ENCODE data around the gene NFASC.

NFASC gene

GRCh38 chr1:204930155-204930523 is 59.5 kb downstream of the NFASC start:
- no peak for DNase-seq
- Histone ChIP-seq H3K27me3 (ENCODE audit: insufficient read depth, low read length) (no peaks in the 10 kb centered on the region), H3K9me3 (ENCODE audit: insufficient read depth, low read depth, low read length) (peaks cover 2% of the 10 kb centered on the region), H4K8ac (ENCODE audit: low read depth, low read length) (no peak overlapping the region), H3K36me3 (ENCODE audit: control insufficient read depth in 1 of 2, insufficient read depth in 2 of 2, low read length in 2 of 2) (no peaks in the 10 kb centered on the region), H3K79me2 (ENCODE audit: control insufficient read depth, insufficient read depth, low read length, poor library complexity) (no peaks in the 10 kb centered on the region), H2BK120ac (ENCODE audit: insufficient read depth, low read length, poor library complexity) (no peak overlapping the region), H3K23ac (ENCODE audit: low read length) (no peak overlapping the region), H2AK5ac (ENCODE audit: low read length) (no peak overlapping the region), H3K4me1 (ENCODE audit: control insufficient read depth in 1 of 2, insufficient read depth in 2 of 2, low read length in 2 of 2) (no peaks in the 10 kb centered on the region), H3K18ac (ENCODE audit: low read length) (no peak overlapping the region), H3K79me1 (ENCODE audit: low read length) (no peaks in the 10 kb centered on the region), H3K4ac (ENCODE audit: low read depth, low read length) (no peak overlapping the region), H3K4me2 (ENCODE audit: low read length) (no peak overlapping the region), H3K27ac (ENCODE audit: low read depth, low read length) (no peak overlapping the region), H4K91ac (ENCODE audit: low read depth, low read length) (no peak overlapping the region), H3K14ac (ENCODE audit: low read length) (no peak overlapping the region), H4K12ac (ENCODE audit: low read depth, low read length) (no peak overlapping the region), H2AFZ (ENCODE audit: insufficient read depth, low read length, poor library complexity) (no peak overlapping the region), H2BK5ac (ENCODE audit: low read depth, low read length, poor library complexity) (no peak overlapping the region), H3K9ac (ENCODE audit: low read length) (no peak overlapping the region), H3K4me3 (ENCODE audit: low read depth, low read length) (no peak overlapping the region), H2BK12ac (ENCODE audit: low read length) (no peak overlapping the region)
- no CpG with 5 or more reads among the region's 3 CpGs for WGBS (ENCODE audit: extremely low coverage, insufficient coverage, insufficient read length)

GRCh38 chr1:204931313-204931712 is 60.7 kb downstream of the NFASC start:
- Histone ChIP-seq H3K23ac (ENCODE audit: low read length) (no peak overlapping the region), H4K91ac (ENCODE audit: low read depth, low read length) (no peak overlapping the region), H3K27me3 (ENCODE audit: insufficient read depth, low read length) (no peaks in the 10 kb centered on the region), H3K79me1 (ENCODE audit: low read length) (no peaks in the 10 kb centered on the region), H3K79me2 (ENCODE audit: control insufficient read depth, insufficient read depth, low read length, poor library complexity) (no peaks in the 10 kb centered on the region), H3K18ac (ENCODE audit: low read length) (no peak overlapping the region), H3K36me3 (ENCODE audit: control insufficient read depth in 1 of 2, insufficient read depth in 2 of 2, low read length in 2 of 2) (no peaks in the 10 kb centered on the region), H3K9me3 (ENCODE audit: insufficient read depth, low read depth, low read length) (peaks cover 2% of the 10 kb centered on the region), H3K4me1 (ENCODE audit: control insufficient read depth in 1 of 2, insufficient read depth in 2 of 2, low read length in 2 of 2) (no peaks in the 10 kb centered on the region), H2AFZ (ENCODE audit: insufficient read depth, low read length, poor library complexity) (no peak overlapping the region), H4K12ac (ENCODE audit: low read depth, low read length) (no peak overlapping the region), H4K8ac (ENCODE audit: low read depth, low read length) (no peak overlapping the region), H2BK5ac (ENCODE audit: low read depth, low read length, poor library complexity) (no peak overlapping the region), H2BK120ac (ENCODE audit: insufficient read depth, low read length, poor library complexity) (no peak overlapping the region), H3K4me3 (ENCODE audit: low read depth, low read length) (no peak overlapping the region), H2AK5ac (ENCODE audit: low read length) (no peak overlapping the region), H3K9ac (ENCODE audit: low read length) (no peak overlapping the region), H3K4ac (ENCODE audit: low read depth, low read length) (no peak overlapping the region), H3K27ac (ENCODE audit: low read depth, low read length) (no peak overlapping the region), H2BK12ac (ENCODE audit: low read length) (no peak overlapping the region), H3K14ac (ENCODE audit: low read length) (no peak overlapping the region), H3K4me2 (ENCODE audit: low read length) (no peak overlapping the region)
- no peak for DNase-seq
- WGBS (ENCODE audit: extremely low coverage, insufficient coverage, insufficient read length), result no CpG with 5 or more reads among the region's 1 CpG

GRCh38 chr1:204931768-204932572 is 61.3 kb downstream of the NFASC start:
- no peaks in the 10 kb centered on the region for H3K4me1 ChIP-seq (ENCODE audit: control insufficient read depth in 1 of 2, insufficient read depth in 2 of 2, low read length in 2 of 2)
- H3K4ac ChIP-seq (ENCODE audit: low read depth, low read length), result no peak overlapping the region
- H3K23ac ChIP-seq (ENCODE audit: low read length), result no peak overlapping the region
- no peak overlapping the region for H2AK5ac ChIP-seq (ENCODE audit: low read length)
- WGBS (ENCODE audit: extremely low coverage, insufficient coverage, insufficient read length), result no CpG with 5 or more reads among the region's 7 CpGs
- H3K36me3 ChIP-seq (ENCODE audit: control insufficient read depth in 1 of 2, insufficient read depth in 2 of 2, low read length in 2 of 2), result no peaks in the 10 kb centered on the region
- no peak overlapping the region for H4K91ac ChIP-seq (ENCODE audit: low read depth, low read length)
- H3K4me3 ChIP-seq (ENCODE audit: low read depth, low read length), result no peak overlapping the region
- no peak overlapping the region for H2BK12ac ChIP-seq (ENCODE audit: low read length)
- no peak overlapping the region for H4K12ac ChIP-seq (ENCODE audit: low read depth, low read length)
- peak; percentile 66 to 89 for DNase-seq
- no peaks in the 10 kb centered on the region for H3K79me1 ChIP-seq (ENCODE audit: low read length)
- no peak overlapping the region for H4K8ac ChIP-seq (ENCODE audit: low read depth, low read length)
- no peak overlapping the region for H2BK5ac ChIP-seq (ENCODE audit: low read depth, low read length, poor library complexity)
- peaks cover 2% of the 10 kb centered on the region for H3K9me3 ChIP-seq (ENCODE audit: insufficient read depth, low read depth, low read length)
- no peaks in the 10 kb centered on the region for H3K79me2 ChIP-seq (ENCODE audit: control insufficient read depth, insufficient read depth, low read length, poor library complexity)
- H3K27me3 ChIP-seq (ENCODE audit: insufficient read depth, low read length), result no peaks in the 10 kb centered on the region
- no peak overlapping the region for H3K18ac ChIP-seq (ENCODE audit: low read length)
- H2AFZ ChIP-seq (ENCODE audit: insufficient read depth, low read length, poor library complexity), result no peak overlapping the region
- H3K27ac ChIP-seq (ENCODE audit: low read depth, low read length), result no peak overlapping the region
- no peak overlapping the region for H2BK120ac ChIP-seq (ENCODE audit: insufficient read depth, low read length, poor library complexity)
- no peak overlapping the region for H3K9ac ChIP-seq (ENCODE audit: low read length)
- no peak overlapping the region for H3K14ac ChIP-seq (ENCODE audit: low read length)
- no peak overlapping the region for H3K4me2 ChIP-seq (ENCODE audit: low read length)

- no peak for DNase-seq
- no peaks in the 10 kb centered on the region for H3K4me1 ChIP-seq (ENCODE audit: control insufficient read depth in 1 of 2, insufficient read depth in 2 of 2, low read length in 2 of 2)
- no peak overlapping the region for H3K4me2 ChIP-seq (ENCODE audit: low read length)
- no peak overlapping the region for H3K23ac ChIP-seq (ENCODE audit: low read length)
- no peak overlapping the region for H2BK5ac ChIP-seq (ENCODE audit: low read depth, low read length, poor library complexity)
- H3K27ac ChIP-seq (ENCODE audit: low read depth, low read length), result no peak overlapping the region
- no peak overlapping the region for H2BK120ac ChIP-seq (ENCODE audit: insufficient read depth, low read length, poor library complexity)
- peaks cover 2% of the 10 kb centered on the region for H3K9me3 ChIP-seq (ENCODE audit: insufficient read depth, low read depth, low read length)
- no peak overlapping the region for H3K9ac ChIP-seq (ENCODE audit: low read length)
- no peaks in the 10 kb centered on the region for H3K27me3 ChIP-seq (ENCODE audit: insufficient read depth, low read length)
- no peak overlapping the region for H4K12ac ChIP-seq (ENCODE audit: low read depth, low read length)
- no peak overlapping the region for H2AFZ ChIP-seq (ENCODE audit: insufficient read depth, low read length, poor library complexity)
- H3K36me3 ChIP-seq (ENCODE audit: control insufficient read depth in 1 of 2, insufficient read depth in 2 of 2, low read length in 2 of 2), result no peaks in the 10 kb centered on the region
- no peak overlapping the region for H3K4me3 ChIP-seq (ENCODE audit: low read depth, low read length)
- no peak overlapping the region for H4K91ac ChIP-seq (ENCODE audit: low read depth, low read length)
- no peaks in the 10 kb centered on the region for H3K79me2 ChIP-seq (ENCODE audit: control insufficient read depth, insufficient read depth, low read length, poor library complexity)
- no peak overlapping the region for H3K4ac ChIP-seq (ENCODE audit: low read depth, low read length)
- WGBS (ENCODE audit: extremely low coverage, insufficient coverage, insufficient read length), result no CpG with 5 or more reads among the region's 7 CpGs
- H4K8ac ChIP-seq (ENCODE audit: low read depth, low read length), result no peak overlapping the region
- H3K18ac ChIP-seq (ENCODE audit: low read length), result no peak overlapping the region
- H2BK12ac ChIP-seq (ENCODE audit: low read length), result no peak overlapping the region
- no peak overlapping the region for H2AK5ac ChIP-seq (ENCODE audit: low read length)
- no peak overlapping the region for H3K14ac ChIP-seq (ENCODE audit: low read length)
- no peaks in the 10 kb centered on the region for H3K79me1 ChIP-seq (ENCODE audit: low read length)
Observed at GRCh38 chr1:204932573-204932909, 61.9 kb downstream of the NFASC start.

Measured in trophoblast cell (in vitro differentiated cells and primary cell).